Inflammatory macrophage treated with lipopolysaccharide for 1 hour (primary cell): ENCODE data around the gene CACNA1D.
"Not testable (repeated sequence)": the region's sequence is repeated elsewhere in the genome, so short reads cannot be mapped to it uniquely, and the experiment has no call there.

ENCODE experiments used
- DNase-seq, 2 donors: peaks; one replicate each; pipeline ENCODE4 v3.0.0-alpha.2; 2020 to 2022

CACNA1D gene

GRCh38 chr3:53617893-53618523 is 123.6 kb downstream of the CACNA1D start:
- DNase-seq: no peak

- no peak for DNase-seq
These were observed 124.1 kb downstream of the CACNA1D start for GRCh38 chr3:53618524-53618906.

- no peak for DNase-seq
These were observed 124.5 kb downstream of the CACNA1D start for GRCh38 chr3:53618936-53619335.

GRCh38 chr3:53624061-53624857 is 129.8 kb downstream of the CACNA1D start:
- no peak for DNase-seq

GRCh38 chr3:53626876-53627275 is 132.5 kb downstream of the CACNA1D start:
- no peak for DNase-seq

- no peak for DNase-seq
These were observed 134.4 kb downstream of the CACNA1D start for GRCh38 chr3:53628536-53629401.

- DNase-seq: no peak
These were observed 135.0 kb downstream of the CACNA1D start for GRCh38 chr3:53629402-53629723.

- DNase-seq: no peak
These were observed 136.1 kb downstream of the CACNA1D start for GRCh38 chr3:53630547-53630946.

- no peak for DNase-seq
These were observed 138.9 kb downstream of the CACNA1D start for GRCh38 chr3:53633197-53633787.

GRCh38 chr3:53635041-53635440 is 140.6 kb downstream of the CACNA1D start:
- no peak for DNase-seq

GRCh38 chr3:53638806-53639205 is 144.4 kb downstream of the CACNA1D start:
- not testable (repeated sequence) for DNase-seq

GRCh38 chr3:53641397-53641796 is 147.0 kb downstream of the CACNA1D start:
- no peak for DNase-seq

GRCh38 chr3:53642211-53642610 is 147.8 kb downstream of the CACNA1D start:
- DNase-seq: no peak

GRCh38 chr3:53643757-53644156 is 149.3 kb downstream of the CACNA1D start:
- DNase-seq: no peak

GRCh38 chr3:53645754-53646153 is 151.3 kb downstream of the CACNA1D start:
- no peak for DNase-seq

- DNase-seq: no peak
These were observed 152.3 kb downstream of the CACNA1D start for GRCh38 chr3:53646723-53647122.

- DNase-seq: no peak
These were observed 155.4 kb downstream of the CACNA1D start for GRCh38 chr3:53649816-53650215.

GRCh38 chr3:53650424-53650823 is 156.0 kb downstream of the CACNA1D start:
- DNase-seq: no peak

GRCh38 chr3:53650928-53651661 is 156.7 kb downstream of the CACNA1D start:
- no peak for DNase-seq

GRCh38 chr3:53651927-53652326 is 157.5 kb downstream of the CACNA1D start:
- DNase-seq: no peak

GRCh38 chr3:53657651-53658050 is 163.2 kb downstream of the CACNA1D start:
- DNase-seq: no peak

GRCh38 chr3:53658613-53659193 is 164.3 kb downstream of the CACNA1D start:
- DNase-seq: no peak
